ENCODE measurements around the gene TNIK.

Gene TNIK

GRCh38 chr3:171155122-171155700 is 305.0 kb downstream of the TNIK start:
- Histone ChIP-seq H3K4me3 (ENCODE audit: low read depth, low read length, poor library complexity, severe bottlenecking) (no peak overlapping the region), H3F3A (ENCODE audit: insufficient read depth, low read length) (no peaks in the 10 kb centered on the region), H3K4me2 (ENCODE audit: low read length) (no peak overlapping the region)

DNA sequence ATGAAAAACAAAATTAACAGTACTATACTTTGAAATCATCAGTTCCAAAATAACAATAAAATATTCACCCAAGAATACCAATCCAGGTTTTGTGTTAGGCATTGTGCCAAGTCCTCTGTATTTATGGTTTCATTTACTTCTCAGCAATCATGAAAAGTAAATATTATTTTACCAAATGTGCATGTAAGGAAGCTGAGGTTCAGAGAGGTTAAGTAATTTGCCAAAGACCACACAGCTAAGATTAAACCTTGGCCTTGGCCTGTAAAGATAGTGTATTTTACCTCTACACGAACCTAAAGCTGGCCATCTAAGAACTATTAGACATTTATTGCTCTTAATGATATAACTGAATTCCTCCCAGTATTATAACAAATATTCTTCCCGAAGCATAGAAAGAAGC is 309.3 kb downstream of the TNIK start:
- no peak overlapping the region for H2AFZ ChIP-seq (ENCODE audit: low read length)
- H3K4me3 ChIP-seq (ENCODE audit: low read depth, low read length, poor library complexity, severe bottlenecking), result no peak overlapping the region
- no peaks in the 10 kb centered on the region for H3K79me2 ChIP-seq (ENCODE audit: insufficient read depth, low read length)
- H3K27ac ChIP-seq (ENCODE audit: low read depth, low read length, poor library complexity, severe bottlenecking), result no peak overlapping the region
- H3K9me2 ChIP-seq (ENCODE audit: low read depth, low read length), result no peaks in the 10 kb centered on the region
- H3K4me2 ChIP-seq (ENCODE audit: low read length), result no peak overlapping the region
- no peaks in the 10 kb centered on the region for H3K36me3 ChIP-seq (ENCODE audit: insufficient read depth, low read length)
- H3K9ac ChIP-seq (ENCODE audit: low read length), result no peak overlapping the region
- H3K27me3 ChIP-seq (ENCODE audit: insufficient read depth, low read length), result no peaks in the 10 kb centered on the region; the same call in 1 of the 2 replicates
- TF ChIP-seq CTCF (IDR thresholded peaks at IDR 0.05; ENCODE audit: low read length), result no peak
- no peak for TF ChIP-seq EZH2 (IDR thresholded peaks at IDR 0.05; ENCODE audit: borderline replicate concordance, low read length)
- no peaks in the 10 kb centered on the region for H3K4me1 ChIP-seq (ENCODE audit: insufficient read depth, low read length, severe bottlenecking)
- no peaks in the 10 kb centered on the region for H3K9me3 ChIP-seq (ENCODE audit: low read length)
- no peaks in the 10 kb centered on the region for H4K20me1 ChIP-seq (ENCODE audit: insufficient read depth, low read length)
- no peaks in the 10 kb centered on the region for H3F3A ChIP-seq (ENCODE audit: insufficient read depth, low read length)

More at GRCh38 chr3:171155122-171155700, 305.0 kb downstream of the TNIK start:
- H3K27me3 ChIP-seq (ENCODE audit: insufficient read depth, low read length), result no peaks in the 10 kb centered on the region; the same call in 1 of the 2 replicates
- H3K79me2 ChIP-seq (ENCODE audit: insufficient read depth, low read length), result no peaks in the 10 kb centered on the region
- H3K36me3 ChIP-seq (ENCODE audit: insufficient read depth, low read length), result no peaks in the 10 kb centered on the region
- no peaks in the 10 kb centered on the region for H4K20me1 ChIP-seq (ENCODE audit: insufficient read depth, low read length)
- no peaks in the 10 kb centered on the region for H3K9me3 ChIP-seq (ENCODE audit: low read length)
- TF ChIP-seq CTCF (IDR thresholded peaks at IDR 0.05; ENCODE audit: low read length), result no peak
- no peak for TF ChIP-seq EZH2 (IDR thresholded peaks at IDR 0.05; ENCODE audit: borderline replicate concordance, low read length)
- H3K4me1 ChIP-seq (ENCODE audit: insufficient read depth, low read length, severe bottlenecking), result no peaks in the 10 kb centered on the region
- H2AFZ ChIP-seq (ENCODE audit: low read length), result no peak overlapping the region
- no peaks in the 10 kb centered on the region for H3K9me2 ChIP-seq (ENCODE audit: low read depth, low read length)
- H3K9ac ChIP-seq (ENCODE audit: low read length), result no peak overlapping the region
- no peak overlapping the region for H3K27ac ChIP-seq (ENCODE audit: low read depth, low read length, poor library complexity, severe bottlenecking)

DNA sequence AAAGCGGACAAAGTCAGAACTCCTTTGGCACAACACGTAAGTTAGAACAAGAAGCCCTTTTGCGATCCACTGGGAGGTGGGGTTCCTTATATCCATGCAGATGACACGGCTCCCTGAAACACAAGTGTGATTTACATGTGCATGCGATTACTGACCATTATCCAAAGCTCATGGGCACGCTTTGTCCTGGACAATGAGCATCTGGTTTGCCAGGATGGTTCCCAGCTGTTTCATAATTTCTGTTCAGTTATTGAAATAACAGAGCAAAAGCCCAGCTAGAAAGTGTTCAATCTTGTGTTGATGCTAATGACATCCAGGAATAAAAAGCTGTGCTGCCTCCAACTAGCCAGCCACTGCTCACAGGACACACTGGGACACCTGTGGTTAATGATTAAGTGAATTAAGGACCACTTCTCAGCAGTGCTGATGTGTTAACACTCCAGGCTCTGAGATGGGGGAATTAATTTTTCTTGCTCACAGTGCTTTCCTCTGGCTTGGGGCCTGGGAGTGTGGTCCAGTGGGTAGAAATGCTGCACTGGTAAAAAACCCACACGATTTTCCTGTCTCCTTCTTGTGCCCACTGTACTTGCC is 310.6 kb downstream of the TNIK start:
- Histone ChIP-seq H3K9me2 (ENCODE audit: low read depth, low read length) (no peaks in the 10 kb centered on the region), H3K4me1 (ENCODE audit: insufficient read depth, low read length, severe bottlenecking) (no peaks in the 10 kb centered on the region), H3K27me3 (ENCODE audit: insufficient read depth, low read length) (no peaks in the 10 kb centered on the region; the same call in 1 of the 2 replicates), H3K9me3 (ENCODE audit: low read length) (no peaks in the 10 kb centered on the region), H3K27ac (ENCODE audit: low read depth, low read length, poor library complexity, severe bottlenecking) (no peak overlapping the region), H3K79me2 (ENCODE audit: insufficient read depth, low read length) (no peaks in the 10 kb centered on the region), H2AFZ (ENCODE audit: low read length) (no peak overlapping the region), H4K20me1 (ENCODE audit: insufficient read depth, low read length) (no peaks in the 10 kb centered on the region), H3F3A (ENCODE audit: insufficient read depth, low read length) (no peaks in the 10 kb centered on the region), H3K4me3 (ENCODE audit: low read depth, low read length, poor library complexity, severe bottlenecking) (no peak overlapping the region), H3K9ac (ENCODE audit: low read length) (no peak overlapping the region), H3K4me2 (ENCODE audit: low read length) (no peak overlapping the region), H3K36me3 (ENCODE audit: insufficient read depth, low read length) (no peaks in the 10 kb centered on the region)
- TF ChIP-seq EZH2 (IDR thresholded peaks at IDR 0.05; ENCODE audit: borderline replicate concordance, low read length), result no peak
- TF ChIP-seq CTCF (IDR thresholded peaks at IDR 0.05; ENCODE audit: low read length), result no peak

All from OCI-LY1 (cell line).